HG03097 (cell line): Measurements from ENCODE around the gene ARHGAP26.

ENCODE experiments used
- ATAC-seq: cut with Tn5 transposase; IDR thresholded peaks from one replicate; pipeline ENCODE4 v1.9.1; 2021; ENCODE audit not compliant: unreplicated experiment, low FRiP score

Gene ARHGAP26

DNA sequence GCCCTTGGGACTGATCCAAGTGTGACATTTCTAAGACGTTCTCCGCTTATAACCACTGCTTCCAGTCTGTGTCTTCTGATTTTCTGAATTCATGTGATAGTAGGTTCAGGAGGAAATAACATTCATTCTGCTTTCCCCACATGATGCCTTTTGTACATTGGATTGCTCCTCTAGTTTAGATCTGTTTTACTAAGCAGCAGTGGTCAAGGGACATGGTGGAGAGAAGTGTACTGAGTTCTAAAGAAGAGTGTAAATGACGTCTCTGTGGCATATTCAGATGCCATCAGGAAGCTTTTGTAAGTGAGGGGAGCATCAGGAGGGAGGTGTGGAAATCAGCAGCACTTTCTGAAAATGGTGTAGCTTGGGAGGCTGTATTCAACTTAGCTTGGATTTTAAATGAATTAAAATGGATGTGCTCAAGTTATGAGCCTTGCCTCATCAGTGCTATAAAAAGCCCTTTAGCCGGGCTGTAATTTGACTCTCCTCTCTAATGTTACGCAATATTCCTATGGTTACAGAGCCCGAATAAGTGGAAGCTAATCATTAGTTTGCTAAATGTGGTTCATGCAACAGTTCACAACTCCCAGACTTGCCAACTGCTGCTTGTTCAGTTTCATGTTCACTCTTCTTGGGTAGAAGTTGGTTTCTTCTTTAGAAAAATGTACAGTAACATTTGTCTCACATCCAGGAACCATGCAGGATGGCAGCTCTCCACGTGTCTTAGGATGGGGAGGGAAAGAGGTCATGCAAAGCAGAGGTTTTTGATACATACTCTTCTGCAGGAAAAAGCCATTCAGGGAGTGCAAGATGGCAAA is 281.3 kb downstream of the ARHGAP26 start:
- ATAC-seq, result no peak

DNA sequence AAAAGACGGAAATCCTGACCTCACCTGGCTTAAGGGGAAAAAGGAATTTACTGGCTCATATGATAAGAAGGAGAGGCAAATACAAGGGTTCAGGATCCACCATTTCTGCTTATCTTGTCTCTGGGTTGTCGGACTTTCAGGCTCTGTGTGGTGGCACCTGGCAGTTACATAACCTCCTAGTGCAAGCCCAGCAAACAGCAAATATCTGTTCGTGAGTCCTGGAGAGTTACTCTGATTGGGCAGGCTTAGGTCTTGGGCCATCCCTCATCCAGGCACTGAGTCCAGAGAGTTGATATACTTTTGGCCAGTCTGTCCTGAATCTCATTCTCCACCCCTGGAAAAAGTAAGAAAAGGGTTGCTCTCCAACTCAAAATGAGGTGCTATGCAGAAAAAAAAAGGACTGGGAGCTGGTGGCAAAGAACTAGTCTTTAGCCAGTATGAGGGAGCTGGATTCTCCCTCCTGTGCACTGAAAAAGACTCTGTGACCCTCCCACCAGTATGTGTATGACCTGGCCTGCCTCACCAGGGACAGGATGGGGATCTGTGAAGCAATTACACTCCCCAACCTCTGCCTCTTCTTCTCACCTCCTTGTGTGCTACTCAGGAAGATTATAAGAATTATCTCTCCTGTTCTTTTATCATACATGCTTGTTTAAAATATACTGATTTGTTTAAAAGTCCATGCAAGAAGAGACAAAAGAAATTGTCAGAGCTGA is 282.9 kb downstream of the ARHGAP26 start:
- no peak for ATAC-seq

DNA sequence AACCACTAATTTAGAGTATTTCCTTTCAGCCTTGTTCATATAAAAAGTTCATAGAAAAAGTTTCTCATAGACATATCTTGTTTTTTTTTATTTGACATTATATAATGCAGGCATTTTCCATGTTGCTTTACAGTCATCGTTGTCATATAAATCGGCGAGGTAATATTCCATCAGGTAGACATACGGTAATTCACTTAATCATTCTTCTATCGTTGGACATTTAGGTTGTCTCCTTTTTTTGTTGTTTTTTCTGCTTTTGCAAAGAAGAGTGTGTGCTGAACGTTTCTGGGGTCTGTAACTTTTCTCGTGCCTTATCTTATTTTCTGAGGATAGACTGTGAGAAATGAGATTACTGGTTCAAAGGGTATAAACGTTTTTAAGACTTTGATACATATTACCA is 283.6 kb downstream of the ARHGAP26 start:
- no peak for ATAC-seq

DNA sequence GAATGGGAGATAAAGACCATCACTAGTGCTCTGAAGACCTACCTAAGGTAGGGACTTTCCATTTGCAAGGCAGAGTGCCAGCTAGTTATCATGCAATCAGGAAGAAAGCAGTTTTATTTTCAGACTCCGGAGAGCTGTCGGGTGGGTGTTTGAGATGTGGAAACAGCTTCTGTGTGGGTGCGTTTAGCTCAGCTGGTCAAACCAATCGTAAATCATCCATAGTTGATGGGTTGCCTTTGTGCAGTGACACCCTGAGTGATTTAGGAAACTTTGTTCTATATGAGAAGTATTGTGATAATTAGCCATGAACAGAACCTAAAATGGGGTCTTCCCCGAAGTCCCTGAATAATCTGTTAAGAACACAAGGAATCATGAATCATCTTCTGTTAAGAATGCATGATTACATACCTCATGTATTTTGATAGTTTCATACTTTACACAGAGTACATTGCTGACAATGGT is 284.3 kb downstream of the ARHGAP26 start:
- peak; percentile 43 for ATAC-seq

DNA sequence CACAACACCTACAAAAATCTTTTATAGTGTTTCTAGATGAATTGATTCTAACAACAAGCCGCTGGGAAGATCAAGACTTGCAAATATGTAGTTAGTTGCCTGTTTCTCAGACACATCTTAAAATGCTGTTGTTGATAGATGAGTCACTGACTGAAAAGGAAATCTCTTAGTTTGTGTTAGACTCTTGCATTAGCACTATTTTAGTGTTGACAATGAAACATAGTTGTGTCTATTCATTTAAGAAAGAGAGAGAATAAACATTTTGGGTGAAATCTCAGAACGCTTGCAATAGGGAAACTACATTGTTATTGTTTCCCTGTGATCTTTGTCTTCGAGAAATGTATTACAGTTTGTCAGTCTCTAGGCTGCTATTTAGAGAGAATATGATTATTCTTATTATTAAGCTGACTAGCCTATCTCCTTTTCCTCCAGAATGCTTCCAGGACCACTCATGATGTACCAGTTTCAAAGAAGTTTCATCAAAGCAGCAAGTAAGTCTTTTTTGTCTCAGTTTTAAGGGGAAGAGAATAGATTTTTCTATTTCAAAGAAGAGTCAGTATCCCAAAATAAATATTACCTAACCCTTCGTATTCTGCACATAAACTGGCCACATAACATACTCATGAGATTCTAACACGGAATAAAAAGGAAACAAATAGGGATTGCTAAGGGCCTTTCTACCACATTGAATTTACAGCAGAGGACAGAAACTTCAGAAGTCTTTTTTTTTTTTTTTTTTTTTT is 285.6 kb downstream of the ARHGAP26 start:
- ATAC-seq, result no peak

DNA sequence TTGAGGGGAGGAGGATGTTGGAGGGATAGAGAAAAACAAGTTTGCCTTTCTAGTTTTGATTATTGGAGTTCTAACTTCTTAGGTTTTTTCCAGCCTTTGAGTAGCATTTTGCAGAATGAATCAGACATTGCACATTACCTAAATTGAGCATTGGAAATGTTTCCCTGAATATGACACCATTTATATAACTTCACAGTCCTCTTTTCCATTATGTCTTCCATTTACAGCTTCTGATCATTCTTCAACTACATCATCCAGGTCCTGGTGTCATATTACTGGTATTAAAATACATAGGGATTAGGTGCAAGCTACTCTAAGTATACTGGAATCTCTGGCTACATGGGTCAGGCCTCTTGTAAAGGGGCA is 286.1 kb downstream of the ARHGAP26 start:
- ATAC-seq, result no peak

DNA sequence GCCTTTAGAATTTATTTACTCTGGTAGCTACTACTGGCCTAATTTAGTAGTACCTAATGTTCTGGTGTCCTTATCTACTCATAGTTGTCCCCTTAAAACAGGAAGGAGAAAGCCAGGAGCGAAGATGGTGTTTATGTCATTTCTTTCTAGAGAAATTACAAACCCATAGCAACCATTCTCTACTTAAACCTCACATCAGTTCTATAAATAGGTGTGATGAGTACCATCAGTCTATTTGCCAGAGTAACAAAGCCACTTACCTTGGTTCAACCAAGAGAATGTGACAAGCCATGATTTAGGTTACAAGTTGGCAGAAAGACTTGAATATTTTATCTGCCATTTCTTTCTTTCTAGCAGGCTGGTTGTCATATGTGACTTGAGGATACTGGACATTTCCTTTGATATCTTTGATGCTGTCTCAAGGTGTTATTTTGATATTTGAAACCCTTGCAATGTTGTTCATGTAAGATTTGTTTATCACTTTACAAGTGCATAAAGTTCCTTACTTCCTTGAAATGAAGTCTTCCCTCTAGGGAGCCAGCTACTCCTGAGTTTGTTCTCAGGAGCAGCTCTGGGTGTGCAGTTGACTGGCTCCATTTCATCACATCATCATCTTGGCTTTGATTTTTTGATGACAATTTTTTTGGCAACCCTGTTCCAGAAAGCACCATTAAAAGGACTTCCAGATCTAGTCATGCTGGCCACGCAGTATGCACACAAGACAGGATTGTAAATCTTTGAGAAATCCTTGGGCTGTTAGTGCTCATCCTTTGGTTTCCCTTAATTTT is 286.8 kb downstream of the ARHGAP26 start:
- ATAC-seq, result no peak

DNA sequence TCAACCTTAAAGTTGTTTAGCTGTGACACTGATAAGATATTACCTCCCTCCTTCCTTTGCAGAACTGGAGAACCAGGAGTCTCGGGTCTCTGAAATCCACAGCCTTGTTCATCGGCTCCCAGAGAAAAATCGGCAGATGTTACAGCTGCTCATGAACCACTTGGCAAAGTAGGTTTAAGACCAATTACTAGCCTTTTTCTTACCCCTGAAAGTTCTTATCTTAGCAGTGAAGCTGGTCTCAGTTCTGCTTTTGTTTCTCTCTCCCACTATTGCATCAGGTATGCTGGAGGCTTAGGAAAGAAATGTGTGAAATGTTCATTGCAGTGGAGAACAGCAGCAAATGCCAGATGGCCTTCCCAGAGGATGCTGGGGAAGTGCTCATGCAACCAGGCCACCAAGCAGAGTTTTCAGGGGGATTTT is 287.4 kb downstream of the ARHGAP26 start:
- peak; percentile 42 for ATAC-seq

DNA sequence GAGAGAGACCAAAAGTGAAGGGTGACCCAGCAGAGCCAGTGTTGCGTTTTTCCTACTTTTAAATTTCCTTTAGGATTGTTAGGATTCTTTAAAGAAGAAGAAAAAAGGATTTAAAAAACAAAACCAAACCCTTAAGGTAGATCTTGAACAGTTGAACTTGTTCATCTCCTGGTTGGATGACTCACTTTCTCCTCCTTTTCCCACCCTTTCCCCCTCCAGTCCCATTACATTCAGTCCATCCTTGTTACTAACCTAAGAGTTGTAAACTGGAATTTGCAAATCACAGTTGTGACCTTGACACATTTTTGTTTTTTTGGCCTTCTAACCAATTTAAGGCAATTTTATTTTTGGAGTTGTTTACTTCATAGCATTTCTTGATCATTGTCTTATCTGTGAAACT is 289.2 kb downstream of the ARHGAP26 start:
- no peak for ATAC-seq

DNA sequence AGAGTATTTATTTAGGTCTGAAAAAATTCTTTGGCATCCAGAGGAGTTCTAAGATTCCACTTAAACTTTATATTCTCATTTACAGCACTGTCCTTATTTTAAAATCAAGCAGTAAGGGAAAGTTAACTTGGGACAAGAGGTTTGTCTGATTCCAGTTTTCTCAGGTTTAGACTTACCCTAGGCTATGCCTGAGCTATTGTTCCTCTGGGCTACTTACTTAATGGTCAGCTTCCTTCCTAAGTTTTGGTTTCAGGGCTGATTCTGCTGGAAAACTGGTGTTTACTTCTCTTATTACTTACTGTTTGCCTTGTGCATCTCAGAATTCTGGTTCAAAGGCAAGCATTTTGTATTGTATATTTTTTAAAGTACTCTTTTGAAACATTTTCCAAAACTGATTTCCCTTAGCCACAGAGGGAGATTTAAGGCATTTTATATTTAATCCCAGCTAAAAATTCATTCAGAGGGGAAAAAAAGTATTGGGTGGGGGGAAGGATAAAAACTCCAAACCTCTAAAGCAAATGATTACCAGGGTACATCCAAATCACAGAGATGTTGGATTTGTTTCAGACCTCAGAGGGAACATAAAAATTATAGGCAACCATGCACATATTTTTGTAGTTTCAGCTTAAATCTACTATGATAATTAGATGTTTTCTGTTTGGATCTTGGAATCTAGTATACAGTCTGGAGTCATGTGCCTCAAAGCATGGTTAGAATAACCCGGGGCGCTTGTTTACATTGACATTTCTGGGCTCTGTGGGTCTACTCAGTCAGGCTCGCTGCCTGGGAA is 290.0 kb downstream of the ARHGAP26 start:
- no peak for ATAC-seq

DNA sequence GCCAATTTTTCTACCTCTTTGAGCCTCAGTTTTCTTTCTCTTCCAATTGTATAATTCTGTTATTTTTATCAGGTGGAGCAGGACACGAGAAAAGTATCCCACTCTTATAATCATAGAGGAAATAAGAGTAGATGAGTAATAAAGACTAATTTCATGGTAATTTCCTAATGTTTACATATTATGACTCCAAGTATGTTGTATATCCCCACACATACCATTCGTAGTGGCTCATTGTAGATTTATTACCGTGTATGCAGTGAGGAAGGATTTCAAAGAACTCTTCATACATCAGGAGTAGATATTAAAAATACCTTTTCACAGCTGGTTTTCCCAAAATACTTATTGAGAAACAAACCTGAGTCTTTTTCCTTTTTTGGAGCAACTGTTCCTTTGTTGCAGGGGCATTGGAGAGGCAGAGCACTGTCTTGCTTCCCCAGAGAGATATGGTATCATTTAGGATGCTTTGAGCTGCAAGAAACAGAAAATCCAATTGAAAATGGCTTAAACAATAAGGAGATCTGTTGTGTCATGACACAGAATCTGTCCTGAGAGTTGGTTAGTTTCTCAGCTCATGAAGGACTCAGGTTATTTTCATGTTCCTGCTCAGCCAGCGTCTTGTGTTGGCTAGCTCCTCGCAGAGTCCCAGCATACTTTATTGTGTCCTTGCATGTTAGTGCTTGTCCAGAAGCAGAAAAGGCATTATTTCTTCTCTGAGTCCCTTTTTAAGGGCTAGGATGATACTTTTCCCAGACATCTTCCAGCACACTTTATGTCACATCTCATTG is 291.2 kb downstream of the ARHGAP26 start:
- ATAC-seq, result no peak

DNA sequence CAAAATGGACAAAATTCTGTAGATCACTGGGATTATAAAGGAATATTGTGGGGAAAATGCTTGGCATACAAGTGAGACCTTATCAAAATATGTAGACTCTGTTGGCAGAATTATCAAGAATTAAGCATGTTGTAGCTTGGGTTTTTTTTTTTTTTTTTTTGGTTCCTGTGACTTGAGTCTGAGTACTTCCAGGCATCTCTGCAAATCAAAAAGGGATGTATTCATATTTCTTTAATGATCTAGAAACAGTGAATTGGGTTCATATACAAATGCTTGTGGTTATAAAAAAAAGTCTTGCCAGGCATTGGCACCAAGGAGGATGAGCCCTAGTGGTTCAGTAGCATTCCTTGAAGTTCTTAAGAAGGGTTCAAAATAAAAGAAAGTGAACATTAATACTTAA is 292.2 kb downstream of the ARHGAP26 start:
- ATAC-seq, result no peak

DNA sequence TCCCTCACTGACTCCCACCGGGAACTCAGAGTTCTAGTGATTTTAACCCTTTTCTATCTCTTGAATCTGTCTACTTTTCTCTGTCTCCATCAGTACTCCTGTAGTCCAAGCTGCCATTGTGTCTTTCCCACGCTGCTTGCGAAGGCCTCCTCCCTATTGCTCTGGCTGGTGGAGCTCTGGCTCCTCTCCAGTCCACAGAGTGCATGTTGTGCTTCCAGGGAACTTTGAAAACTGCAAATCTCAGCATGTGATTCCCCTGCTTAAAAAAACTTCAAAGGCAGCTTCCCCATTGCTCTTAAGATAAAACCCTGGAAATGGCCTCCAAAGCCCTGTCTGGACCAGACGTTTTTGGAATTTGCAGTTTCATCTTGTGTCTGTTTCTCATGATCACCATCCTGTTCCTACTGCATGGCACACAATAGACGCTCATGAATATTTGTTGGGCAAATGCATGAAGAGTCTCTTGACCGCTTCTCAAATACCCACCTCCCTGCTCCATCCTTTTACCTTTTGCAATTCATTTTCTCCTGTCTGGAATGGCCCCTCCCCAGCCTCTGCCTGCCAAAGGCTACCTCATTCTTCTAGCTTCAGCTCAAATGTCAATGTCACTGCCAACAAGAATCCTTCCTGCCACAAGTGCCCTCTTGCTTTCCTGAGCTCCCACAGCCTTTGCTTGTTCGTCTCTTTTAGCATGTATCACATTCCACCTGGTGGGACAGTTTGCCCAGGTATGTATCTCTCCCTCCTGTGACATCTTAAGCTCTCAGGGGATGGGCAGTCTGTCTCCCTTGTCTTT is 293.2 kb downstream of the ARHGAP26 start:
- no peak for ATAC-seq

DNA sequence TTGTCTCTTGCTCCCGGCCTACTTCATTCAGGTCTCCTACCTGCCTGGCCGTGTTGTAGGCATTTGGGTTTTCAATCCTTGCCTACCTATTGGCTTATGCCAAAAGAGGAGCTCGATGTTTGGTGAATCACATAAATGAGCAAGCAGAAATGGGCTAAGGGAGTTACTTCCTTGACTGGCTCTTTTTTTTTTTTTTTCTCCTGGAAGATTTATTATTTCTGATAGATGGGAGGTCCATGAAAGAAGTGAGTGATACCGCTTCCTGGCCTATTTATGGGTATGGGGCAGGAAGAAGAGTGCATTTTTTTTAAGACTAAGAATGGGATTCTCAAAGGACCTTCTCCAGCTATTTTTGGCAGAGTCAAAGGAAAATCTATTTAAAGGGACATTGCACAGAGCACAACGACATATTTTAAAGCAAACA is 294.1 kb downstream of the ARHGAP26 start:
- ATAC-seq, result no peak

DNA sequence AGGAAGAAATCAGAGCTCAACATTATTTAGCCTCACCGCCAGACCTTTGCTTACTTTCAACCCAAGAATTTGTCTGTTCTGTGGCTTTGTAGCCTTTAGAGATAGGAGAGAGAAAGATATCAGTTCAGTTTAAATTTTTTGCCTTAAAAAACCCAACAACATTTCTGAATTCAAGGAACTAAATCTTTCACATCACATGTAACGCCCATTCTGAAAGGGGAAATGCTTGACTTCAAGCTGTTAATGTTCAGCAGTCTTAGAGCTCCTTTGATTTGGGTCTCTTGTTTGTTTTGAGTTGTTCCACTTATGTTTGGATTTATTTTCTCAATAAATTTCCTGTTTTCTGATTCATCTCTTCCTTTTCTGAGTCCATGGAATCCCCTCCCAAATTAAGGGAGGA is 294.5 kb downstream of the ARHGAP26 start:
- ATAC-seq, result no peak

DNA sequence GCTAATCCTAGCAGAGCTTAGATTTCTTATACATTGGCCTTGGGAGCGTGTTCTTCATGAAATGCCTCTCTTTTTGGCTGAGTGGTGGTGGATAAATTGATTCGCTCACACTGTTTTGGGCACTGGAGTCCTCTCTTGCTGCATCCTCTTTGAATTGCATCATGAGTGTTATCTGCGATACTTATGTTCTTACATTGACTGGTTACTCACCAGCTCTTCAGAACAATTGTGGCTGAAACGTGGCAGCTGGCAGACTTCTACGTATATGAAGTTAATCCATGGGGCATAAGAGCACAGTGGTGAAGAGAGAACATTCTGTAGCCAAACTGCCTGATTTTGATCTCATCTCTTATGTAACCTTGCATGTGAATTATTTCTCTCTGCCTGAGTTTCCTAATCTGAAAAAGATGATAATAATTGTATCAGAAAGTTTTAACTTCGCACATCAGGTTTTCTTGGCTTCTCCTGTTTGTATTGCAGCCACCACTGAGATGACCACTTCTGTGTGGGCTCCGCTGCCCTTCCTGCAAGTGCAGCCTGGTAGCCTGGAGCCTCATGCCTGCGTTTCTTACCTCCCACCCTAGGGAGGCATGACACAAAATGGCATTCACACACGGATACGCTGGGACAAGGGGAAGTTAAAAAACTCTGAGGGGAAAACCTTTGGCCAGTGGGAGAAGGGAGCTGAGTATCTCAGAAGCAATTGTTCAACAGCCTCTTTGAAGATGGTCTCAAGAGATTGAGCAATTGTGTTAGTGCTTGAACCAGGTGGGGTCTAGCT is 295.2 kb downstream of the ARHGAP26 start:
- no peak for ATAC-seq

DNA sequence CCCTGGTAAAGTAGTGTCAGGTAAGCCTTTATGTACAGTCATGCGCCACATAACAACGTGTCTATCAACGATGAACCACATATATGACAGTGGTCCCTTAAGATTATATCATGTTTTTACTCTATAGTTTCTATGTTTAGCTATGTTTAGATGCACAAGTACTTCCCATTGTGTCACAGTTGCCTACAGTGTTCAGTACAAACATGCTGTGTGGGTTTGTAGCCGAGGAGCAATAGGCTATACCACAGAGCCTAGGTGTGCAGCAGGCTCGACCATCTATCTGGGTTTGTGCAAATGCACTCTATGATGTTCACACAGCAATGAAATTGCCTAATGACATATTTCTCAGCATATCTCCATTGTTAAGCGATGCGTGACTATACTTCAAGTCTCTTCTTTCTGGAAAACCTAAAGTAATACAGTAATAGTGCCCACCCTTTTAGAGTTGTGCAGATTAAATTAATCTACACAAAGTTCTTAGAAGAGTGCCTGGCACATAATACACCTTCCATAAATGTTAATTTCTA is 295.9 kb downstream of the ARHGAP26 start:
- ATAC-seq, result no peak
